Endodermal cell (in vitro differentiated cells): ENCODE measurements around the gene KRT83. TPM values are rescaled to one million over a fixed set of nuclear protein-coding genes. Genes with fewer than 3 reads are reported as not detected.

ENCODE experiments used
- DNase-seq: peaks from one replicate; pipeline ENCODE4 v3.0.0-alpha.2; 2017
- H3K27ac ChIP-seq: 2 replicates; pipeline ENCODE4 v1.5.1; 2013; ENCODE audit warnings: mild to moderate bottlenecking, low read depth, low read length, moderate library complexity
- H3K27me3 ChIP-seq: 2 replicates; pipeline ENCODE4 v1.6.1; 2013; ENCODE audit warnings: mild to moderate bottlenecking, low read length, moderate library complexity; ENCODE audit not compliant: insufficient read depth, control insufficient read depth, poor library complexity, severe bottlenecking
- H3K36me3 ChIP-seq: 2 replicates; pipeline ENCODE4 v1.7.0; 2013; ENCODE audit warnings: mild to moderate bottlenecking, low read length, moderate library complexity; ENCODE audit not compliant: control insufficient read depth, insufficient read depth
- H3K4me1 ChIP-seq: one replicate; pipeline ENCODE4 v1.7.0; 2013; ENCODE audit warnings: low read length; ENCODE audit not compliant: control insufficient read depth, insufficient read depth
- H3K4me3 ChIP-seq: 2 replicates; pipeline ENCODE4 v1.5.1; 2013; ENCODE audit warnings: mild to moderate bottlenecking, low read length, moderate library complexity
- H3K9ac ChIP-seq: 2 replicates; pipeline ENCODE4 v1.6.1; 2013; ENCODE audit warnings: mild to moderate bottlenecking, low read length, moderate library complexity; ENCODE audit not compliant: poor library complexity, severe bottlenecking; ENCODE audit errors: extremely low read depth
- H3K9me3 ChIP-seq: 2 replicates; pipeline ENCODE4 v1.6.1; 2013; ENCODE audit warnings: mild to moderate bottlenecking, low read length, moderate library complexity; ENCODE audit not compliant: control insufficient read depth
- H3K27ac Mint-ChIP-seq: 2 replicates; pipeline ENCODE4 v1.8.0; 2020; ENCODE audit warnings: mixed read lengths
- H3K27me3 Mint-ChIP-seq: 2 replicates; pipeline ENCODE4 v1.8.0; 2021; ENCODE audit warnings: mild to moderate bottlenecking, mixed read lengths; ENCODE audit not compliant: insufficient read depth
- H3K36me3 Mint-ChIP-seq: 2 replicates; pipeline ENCODE4 v1.8.0; 2020; ENCODE audit warnings: low read depth, mixed read lengths
- H3K4me1 Mint-ChIP-seq: 2 replicates; pipeline ENCODE4 v1.8.0; 2020; ENCODE audit warnings: mixed read lengths
- H3K4me3 Mint-ChIP-seq: 2 replicates; pipeline ENCODE4 v1.8.0; 2020; ENCODE audit warnings: mild to moderate bottlenecking, moderate library complexity, mixed read lengths
- H3K9me3 Mint-ChIP-seq: 2 replicates; pipeline ENCODE4 v1.8.0; 2020; ENCODE audit warnings: mild to moderate bottlenecking, mixed read lengths
- WGBS, 2 experiments: methylation state at CpG; one replicate each; pipeline versions ENCODE4 v1.1.5 to v1.1.7; 2013; ENCODE audit warnings: missing lambda C conversion rate in 2 of 2, mixed read lengths in 1 of 2; ENCODE audit not compliant: insufficient coverage in 1 of 2, insufficient read length in 1 of 2; 5-methylcytosine and 5-hydroxymethylcytosine counted together
- total RNA-seq, 2 donors: library from RNA; stranded (reverse); fragmentation: NEBNext Ultra II Directional in 1 of 2; extraction: Animal tissue kit (Norgen Biotek cat#: 25700) in 1 of 2; gene quantifications; 2 replicates in 1 of 2; 3 replicates in 1 of 2; pipeline ENCODE4 v1.2.1, GENCODE V29; 2021
- TF ChIP-seq, protein P1 (sequence below): fragments of 200-600 bp; sonication (generic); conservative IDR thresholded peaks from 2 replicates; pipeline ENCODE4 v1.5.0; 2021; ENCODE audit warnings: antibody characterized with exemption, mild to moderate bottlenecking

The KRT83 gene
- total RNA-seq, 2 donors from 2014 or later = not detected

DNA sequence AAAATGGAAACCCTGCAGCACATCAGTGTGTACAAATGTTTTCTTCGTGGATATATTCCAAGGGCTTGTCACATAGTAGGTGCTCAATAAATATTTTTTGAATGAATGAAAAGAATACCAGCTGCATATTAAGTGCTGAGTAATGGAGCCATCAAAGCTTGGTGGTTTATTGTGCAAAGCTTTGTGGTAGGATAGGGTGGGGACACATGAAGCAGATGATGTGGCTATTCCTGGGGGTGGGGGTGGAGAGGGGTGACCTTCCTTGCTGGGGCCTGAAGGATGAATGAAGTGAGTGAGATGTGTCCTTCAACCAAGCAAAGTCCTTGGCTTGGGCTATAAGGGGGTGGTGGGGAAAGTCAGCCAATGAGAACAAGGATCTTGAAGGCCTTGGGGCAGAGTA is 25.5 kb downstream of the KRT83 start:
- Histone ChIP-seq H3K4me1 (no peaks in the 10 kb centered on the region), H3K27me3 (peaks cover 58% of the 10 kb centered on the region), H3K36me3 (no peaks in the 10 kb centered on the region), H3K4me3 (no peak overlapping the region), H3K9ac (no peak overlapping the region), H3K9me3 (no peaks in the 10 kb centered on the region), H3K27ac (no peak overlapping the region)
- H3K36me3 Mint-ChIP-seq = no peaks in the 10 kb centered on the region
- peak; percentile 10 for DNase-seq
- no peaks in the 10 kb centered on the region for H3K4me1 Mint-ChIP-seq
- no peak overlapping the region for H3K27ac Mint-ChIP-seq
- no peak overlapping the region for H3K4me3 Mint-ChIP-seq
- 75 to 81% methylated on average over 1 of the region's 1 CpG for WGBS, 2 experiments
- peaks cover 56% of the 10 kb centered on the region for H3K27me3 Mint-ChIP-seq
- TF ChIP-seq, protein P1, sequence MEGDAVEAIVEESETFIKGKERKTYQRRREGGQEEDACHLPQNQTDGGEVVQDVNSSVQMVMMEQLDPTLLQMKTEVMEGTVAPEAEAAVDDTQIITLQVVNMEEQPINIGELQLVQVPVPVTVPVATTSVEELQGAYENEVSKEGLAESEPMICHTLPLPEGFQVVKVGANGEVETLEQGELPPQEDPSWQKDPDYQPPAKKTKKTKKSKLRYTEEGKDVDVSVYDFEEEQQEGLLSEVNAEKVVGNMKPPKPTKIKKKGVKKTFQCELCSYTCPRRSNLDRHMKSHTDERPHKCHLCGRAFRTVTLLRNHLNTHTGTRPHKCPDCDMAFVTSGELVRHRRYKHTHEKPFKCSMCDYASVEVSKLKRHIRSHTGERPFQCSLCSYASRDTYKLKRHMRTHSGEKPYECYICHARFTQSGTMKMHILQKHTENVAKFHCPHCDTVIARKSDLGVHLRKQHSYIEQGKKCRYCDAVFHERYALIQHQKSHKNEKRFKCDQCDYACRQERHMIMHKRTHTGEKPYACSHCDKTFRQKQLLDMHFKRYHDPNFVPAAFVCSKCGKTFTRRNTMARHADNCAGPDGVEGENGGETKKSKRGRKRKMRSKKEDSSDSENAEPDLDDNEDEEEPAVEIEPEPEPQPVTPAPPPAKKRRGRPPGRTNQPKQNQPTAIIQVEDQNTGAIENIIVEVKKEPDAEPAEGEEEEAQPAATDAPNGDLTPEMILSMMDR = no peak
- H3K9me3 Mint-ChIP-seq = no peaks in the 10 kb centered on the region

DNA sequence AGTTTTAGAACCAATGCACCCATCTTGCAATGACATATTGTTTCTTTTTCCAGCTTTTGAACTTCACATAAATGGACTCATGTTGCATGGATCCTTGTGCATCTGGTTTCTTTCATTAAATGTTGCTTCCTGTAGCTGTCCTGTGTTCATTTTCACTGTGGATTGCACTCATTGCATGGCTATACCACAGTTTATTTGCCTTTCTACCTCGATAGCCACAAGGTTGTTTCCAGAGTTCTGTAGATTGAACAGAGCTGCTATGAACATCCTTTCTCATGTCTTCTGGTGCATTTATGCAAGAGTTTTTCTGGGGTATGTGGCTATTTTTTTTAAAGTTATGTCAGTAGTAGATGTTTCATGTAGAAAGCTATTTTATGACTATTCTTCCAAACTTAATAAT is 26.4 kb downstream of the KRT83 start:
- Mint-ChIP-seq H3K9me3 (no peaks in the 10 kb centered on the region), H3K4me3 (no peak overlapping the region), H3K36me3 (no peaks in the 10 kb centered on the region), H3K4me1 (no peaks in the 10 kb centered on the region), H3K27ac (no peak overlapping the region), H3K27me3 (peaks cover 56% of the 10 kb centered on the region)
- WGBS, 2 experiments = 71 to 80% methylated on average over 1 of the region's 1 CpG
- Histone ChIP-seq H3K27ac (no peak overlapping the region), H3K9me3 (no peaks in the 10 kb centered on the region), H3K9ac (no peak overlapping the region), H3K36me3 (no peaks in the 10 kb centered on the region), H3K4me3 (no peak overlapping the region), H3K4me1 (no peaks in the 10 kb centered on the region), H3K27me3 (peaks cover 50% of the 10 kb centered on the region)
- DNase-seq = no peak
- TF ChIP-seq, protein P1 = no peak

DNA sequence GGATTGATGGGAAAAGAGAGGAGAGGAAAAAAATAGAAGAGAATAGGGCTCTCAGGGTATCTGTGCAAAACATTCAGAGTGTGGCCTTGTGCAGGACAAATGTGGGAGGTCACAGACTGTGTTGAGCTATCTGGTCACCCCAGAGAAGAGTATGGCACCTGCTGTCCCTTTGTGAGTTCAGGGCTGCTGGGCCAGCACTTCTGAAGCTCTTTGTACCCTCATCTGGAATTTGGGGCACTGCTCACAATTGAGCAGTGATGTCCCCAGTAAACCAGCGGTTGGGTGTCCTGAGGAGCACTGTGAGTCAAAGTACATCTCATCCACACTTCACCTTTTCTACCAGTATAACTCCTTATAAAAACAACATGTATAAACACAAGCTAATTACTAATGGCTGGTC is 27.3 kb downstream of the KRT83 start:
- Mint-ChIP-seq H3K27ac (no peak overlapping the region), H3K4me1 (no peaks in the 10 kb centered on the region), H3K9me3 (no peaks in the 10 kb centered on the region), H3K36me3 (no peaks in the 10 kb centered on the region), H3K4me3 (no peak overlapping the region), H3K27me3 (peaks cover 49% of the 10 kb centered on the region)
- Histone ChIP-seq H3K4me3 (no peak overlapping the region), H3K36me3 (no peaks in the 10 kb centered on the region), H3K9ac (no peak overlapping the region), H3K9me3 (no peaks in the 10 kb centered on the region), H3K27me3 (peaks cover 50% of the 10 kb centered on the region), H3K4me1 (no peaks in the 10 kb centered on the region), H3K27ac (no peak overlapping the region)
- 91% methylated on average over 1 of the region's 1 CpG; no CpG with 5 or more reads in 1 of the 2 experiments for WGBS, 2 experiments
- DNase-seq = peak; percentile 23
- TF ChIP-seq, protein P1 = no peak
